Measurements from ENCODE around the gene NBAS.
"Not testable (repeated sequence)": the region's sequence is repeated elsewhere in the genome, so short reads cannot be mapped to it uniquely, and the experiment has no call there.

Gene NBAS

GRCh38 chr2:15510552-15510951 lies 50.6 kb downstream of the NBAS start:
- H3K27ac ChIP-seq (ENCODE audit: low read length) = no peak overlapping the region
- no peak overlapping the region for H3K9ac ChIP-seq (ENCODE audit: low read length)
- no peaks in the 10 kb centered on the region for H3K9me3 ChIP-seq (ENCODE audit: control insufficient read depth, low read depth, low read length)
- H3K27me3 ChIP-seq (ENCODE audit: control insufficient read depth, insufficient read depth, low read length) = no peaks in the 10 kb centered on the region
- no peaks in the 10 kb centered on the region for H3K36me3 ChIP-seq (ENCODE audit: control insufficient read depth, low read depth, low read length)
- H3K4me1 ChIP-seq (ENCODE audit: control insufficient read depth, low read depth, low read length) = no peaks in the 10 kb centered on the region
- no peak overlapping the region for H3K4me3 ChIP-seq (ENCODE audit: low read length)

- Histone ChIP-seq H3K27me3 (ENCODE audit: control insufficient read depth, insufficient read depth, low read length) (no peaks in the 10 kb centered on the region), H3K4me1 (ENCODE audit: control insufficient read depth, low read depth, low read length) (no peaks in the 10 kb centered on the region), H3K4me3 (ENCODE audit: low read length) (no peak overlapping the region), H3K36me3 (ENCODE audit: control insufficient read depth, low read depth, low read length) (no peaks in the 10 kb centered on the region), H3K27ac (ENCODE audit: low read length) (no peak overlapping the region), H3K9me3 (ENCODE audit: control insufficient read depth, low read depth, low read length) (no peaks in the 10 kb centered on the region), H3K9ac (ENCODE audit: low read length) (no peak overlapping the region)
These were observed 51.0 kb downstream of the NBAS start for GRCh38 chr2:15510131-15510530.

- Histone ChIP-seq H3K36me3 (ENCODE audit: control insufficient read depth, low read depth, low read length) (no peaks in the 10 kb centered on the region), H3K27me3 (ENCODE audit: control insufficient read depth, insufficient read depth, low read length) (no peaks in the 10 kb centered on the region), H3K9me3 (ENCODE audit: control insufficient read depth, low read depth, low read length) (no peaks in the 10 kb centered on the region), H3K4me3 (ENCODE audit: low read length) (no peak overlapping the region), H3K4me1 (ENCODE audit: control insufficient read depth, low read depth, low read length) (no peaks in the 10 kb centered on the region), H3K27ac (ENCODE audit: low read length) (no peak overlapping the region), H3K9ac (ENCODE audit: low read length) (no peak overlapping the region)
These were observed 53.4 kb downstream of the NBAS start for GRCh38 chr2:15507697-15508096.

- no peaks in the 10 kb centered on the region for H3K9me3 ChIP-seq (ENCODE audit: control insufficient read depth, low read depth, low read length)
- H3K27me3 ChIP-seq (ENCODE audit: control insufficient read depth, insufficient read depth, low read length) = no peaks in the 10 kb centered on the region
- no peaks in the 10 kb centered on the region for H3K4me1 ChIP-seq (ENCODE audit: control insufficient read depth, low read depth, low read length)
- H3K9ac ChIP-seq (ENCODE audit: low read length) = no peak overlapping the region
- H3K36me3 ChIP-seq (ENCODE audit: control insufficient read depth, low read depth, low read length) = no peaks in the 10 kb centered on the region
- no peak overlapping the region for H3K27ac ChIP-seq (ENCODE audit: low read length)
- no peak overlapping the region for H3K4me3 ChIP-seq (ENCODE audit: low read length)
These were observed 54.1 kb downstream of the NBAS start for GRCh38 chr2:15507061-15507460.

GRCh38 chr2:15506229-15506819 lies 54.8 kb downstream of the NBAS start:
- Histone ChIP-seq H3K4me1 (ENCODE audit: control insufficient read depth, low read depth, low read length) (no peaks in the 10 kb centered on the region), H3K27me3 (ENCODE audit: control insufficient read depth, insufficient read depth, low read length) (no peaks in the 10 kb centered on the region), H3K27ac (ENCODE audit: low read length) (no peak overlapping the region), H3K9ac (ENCODE audit: low read length) (no peak overlapping the region), H3K36me3 (ENCODE audit: control insufficient read depth, low read depth, low read length) (no peaks in the 10 kb centered on the region), H3K4me3 (ENCODE audit: low read length) (no peak overlapping the region), H3K9me3 (ENCODE audit: control insufficient read depth, low read depth, low read length) (no peaks in the 10 kb centered on the region)

- Histone ChIP-seq H3K4me3 (ENCODE audit: low read length) (no peak overlapping the region), H3K36me3 (ENCODE audit: control insufficient read depth, low read depth, low read length) (no peaks in the 10 kb centered on the region), H3K9me3 (ENCODE audit: control insufficient read depth, low read depth, low read length) (no peaks in the 10 kb centered on the region), H3K9ac (ENCODE audit: low read length) (no peak overlapping the region), H3K27me3 (ENCODE audit: control insufficient read depth, insufficient read depth, low read length) (no peaks in the 10 kb centered on the region), H3K4me1 (ENCODE audit: control insufficient read depth, low read depth, low read length) (no peaks in the 10 kb centered on the region), H3K27ac (ENCODE audit: low read length) (no peak overlapping the region)
These were observed 56.1 kb downstream of the NBAS start for GRCh38 chr2:15504882-15505663.

GRCh38 chr2:15499251-15499650 lies 61.9 kb downstream of the NBAS start:
- H3K9me3 ChIP-seq (ENCODE audit: control insufficient read depth, low read depth, low read length); H3K4me1 ChIP-seq (ENCODE audit: control insufficient read depth, low read depth, low read length); H3K9ac ChIP-seq (ENCODE audit: low read length); H3K27me3 ChIP-seq (ENCODE audit: control insufficient read depth, insufficient read depth, low read length); H3K36me3 ChIP-seq (ENCODE audit: control insufficient read depth, low read depth, low read length); H3K4me3 ChIP-seq (ENCODE audit: low read length); H3K27ac ChIP-seq (ENCODE audit: low read length): not testable (repeated sequence)

- Histone ChIP-seq H3K9me3 (ENCODE audit: control insufficient read depth, low read depth, low read length) (no peaks in the 10 kb centered on the region), H3K9ac (ENCODE audit: low read length) (no peak overlapping the region), H3K36me3 (ENCODE audit: control insufficient read depth, low read depth, low read length) (no peaks in the 10 kb centered on the region), H3K27me3 (ENCODE audit: control insufficient read depth, insufficient read depth, low read length) (no peaks in the 10 kb centered on the region), H3K4me3 (ENCODE audit: low read length) (no peak overlapping the region), H3K4me1 (ENCODE audit: control insufficient read depth, low read depth, low read length) (no peaks in the 10 kb centered on the region), H3K27ac (ENCODE audit: low read length) (no peak overlapping the region)
These were observed 62.6 kb downstream of the NBAS start for GRCh38 chr2:15498554-15498953.

- Histone ChIP-seq H3K9me3 (ENCODE audit: control insufficient read depth, low read depth, low read length) (no peaks in the 10 kb centered on the region), H3K36me3 (ENCODE audit: control insufficient read depth, low read depth, low read length) (no peaks in the 10 kb centered on the region), H3K4me3 (ENCODE audit: low read length) (no peak overlapping the region), H3K9ac (ENCODE audit: low read length) (no peak overlapping the region), H3K27ac (ENCODE audit: low read length) (no peak overlapping the region), H3K4me1 (ENCODE audit: control insufficient read depth, low read depth, low read length) (no peaks in the 10 kb centered on the region), H3K27me3 (ENCODE audit: control insufficient read depth, insufficient read depth, low read length) (no peaks in the 10 kb centered on the region)
These were observed 66.3 kb downstream of the NBAS start for GRCh38 chr2:15494877-15495276.

GRCh38 chr2:15492773-15493325 lies 68.3 kb downstream of the NBAS start:
- Histone ChIP-seq H3K4me1 (ENCODE audit: control insufficient read depth, low read depth, low read length) (no peaks in the 10 kb centered on the region), H3K36me3 (ENCODE audit: control insufficient read depth, low read depth, low read length) (no peaks in the 10 kb centered on the region), H3K4me3 (ENCODE audit: low read length) (no peak overlapping the region), H3K9me3 (ENCODE audit: control insufficient read depth, low read depth, low read length) (no peaks in the 10 kb centered on the region), H3K27me3 (ENCODE audit: control insufficient read depth, insufficient read depth, low read length) (no peaks in the 10 kb centered on the region), H3K9ac (ENCODE audit: low read length) (no peak overlapping the region), H3K27ac (ENCODE audit: low read length) (no peak overlapping the region)

- no peaks in the 10 kb centered on the region for H3K4me1 ChIP-seq (ENCODE audit: control insufficient read depth, low read depth, low read length)
- no peaks in the 10 kb centered on the region for H3K9me3 ChIP-seq (ENCODE audit: control insufficient read depth, low read depth, low read length)
- H3K9ac ChIP-seq (ENCODE audit: low read length) = no peak overlapping the region
- no peaks in the 10 kb centered on the region for H3K36me3 ChIP-seq (ENCODE audit: control insufficient read depth, low read depth, low read length)
- no peak overlapping the region for H3K4me3 ChIP-seq (ENCODE audit: low read length)
- H3K27ac ChIP-seq (ENCODE audit: low read length) = no peak overlapping the region
- no peaks in the 10 kb centered on the region for H3K27me3 ChIP-seq (ENCODE audit: control insufficient read depth, insufficient read depth, low read length)
These were observed 74.4 kb downstream of the NBAS start for GRCh38 chr2:15486770-15487169.

- H3K9ac ChIP-seq (ENCODE audit: low read length) = no peak overlapping the region
- no peak overlapping the region for H3K4me3 ChIP-seq (ENCODE audit: low read length)
- H3K36me3 ChIP-seq (ENCODE audit: control insufficient read depth, low read depth, low read length) = no peaks in the 10 kb centered on the region
- no peaks in the 10 kb centered on the region for H3K27me3 ChIP-seq (ENCODE audit: control insufficient read depth, insufficient read depth, low read length)
- H3K27ac ChIP-seq (ENCODE audit: low read length) = no peak overlapping the region
- no peaks in the 10 kb centered on the region for H3K9me3 ChIP-seq (ENCODE audit: control insufficient read depth, low read depth, low read length)
- no peaks in the 10 kb centered on the region for H3K4me1 ChIP-seq (ENCODE audit: control insufficient read depth, low read depth, low read length)
These were observed 75.2 kb downstream of the NBAS start for GRCh38 chr2:15485949-15486348.

Measured in iPS-18a (cell line).